Activated B cell treated with CpG ODN at 0.5 μM for 24 hours (primary cell): ENCODE data around the gene KLF11. TPM values are rescaled to one million over a fixed set of nuclear protein-coding genes. Genes with fewer than 3 reads are reported as not detected.

Experiments used
- ATAC-seq: fragments of 200-7000 bp; cut with Tn5 transposase; one replicate; pipeline ENCODE4 v1.10.0; 2021; ENCODE audit warnings: low read depth, mild to moderate bottlenecking, moderate library complexity
- CTCF ChIA-PET: fragments of 350-600 bp; sonication (Branson Sonifier 250); formaldehyde crosslinking; loops from one replicate; lab custom pipeline; 2021; ENCODE audit warnings: antibody characterized with exemption; lab: Charles Lee
- POLR2A ChIA-PET: fragments of 350-600 bp; sonication (Branson Sonifier 250); formaldehyde crosslinking; loops from one replicate; lab custom pipeline; 2021; ENCODE audit warnings: antibody characterized with exemption; lab: Charles Lee
- DNase-seq: peaks from one replicate; pipeline ENCODE4 v3.0.0; 2022
- H3K27ac Mint-ChIP-seq: one replicate; pipeline ENCODE4 v1.8.0; 2020; ENCODE audit warnings: mixed read lengths
- H3K27me3 Mint-ChIP-seq: one replicate; pipeline ENCODE4 v1.8.0; 2021; ENCODE audit warnings: mixed read lengths
- H3K36me3 Mint-ChIP-seq: one replicate; pipeline ENCODE4 v1.8.0; 2021; ENCODE audit warnings: low read depth, mixed read lengths
- H3K4me1 Mint-ChIP-seq: one replicate; pipeline ENCODE4 v1.8.0; 2021; ENCODE audit warnings: mixed read lengths
- H3K4me3 Mint-ChIP-seq: one replicate; pipeline ENCODE4 v1.8.0; 2020; ENCODE audit warnings: mild to moderate bottlenecking, mixed read lengths
- H3K9me3 Mint-ChIP-seq: one replicate; pipeline ENCODE4 v1.8.0; 2020; ENCODE audit warnings: mixed read lengths
- intact Hi-C: fragments of 100-400 bp; cut with micrococcal nuclease; formaldehyde crosslinking; loops from one replicate; pipeline ENCODE4 v1.15.1; 2024
- total RNA-seq: library from RNA; stranded (reverse); gene quantifications from 2 replicates; pipeline ENCODE4 v1.2.3, GENCODE V29; 2022
- TF ChIP-seq, protein P1 (sequence below): fragments of 200-600 bp; IDR thresholded peaks from one replicate; pipeline ENCODE4 v1.8.0; 2022; ENCODE audit warnings: antibody characterized with exemption, mild to moderate bottlenecking

KLF11 gene
- total RNA-seq, 1 donor from 2014 or later: 10.2 TPM

- Mint-ChIP-seq H3K9me3 (no peaks in the 10 kb centered on the region), H3K4me3 (no peak overlapping the region), H3K36me3 (no peaks in the 10 kb centered on the region), H3K27ac (no peak overlapping the region), H3K27me3 (peaks cover 58% of the 10 kb centered on the region), H3K4me1 (peaks cover 7% of the 10 kb centered on the region)
- ATAC-seq (no peak), DNase-seq (no peak)
- intact Hi-C loops: loop anchor here (10.0 kb wide), 1 partner anchor 170 kb away; no protein-coding TSS in a partner anchor
- TF ChIP-seq, protein P1, sequence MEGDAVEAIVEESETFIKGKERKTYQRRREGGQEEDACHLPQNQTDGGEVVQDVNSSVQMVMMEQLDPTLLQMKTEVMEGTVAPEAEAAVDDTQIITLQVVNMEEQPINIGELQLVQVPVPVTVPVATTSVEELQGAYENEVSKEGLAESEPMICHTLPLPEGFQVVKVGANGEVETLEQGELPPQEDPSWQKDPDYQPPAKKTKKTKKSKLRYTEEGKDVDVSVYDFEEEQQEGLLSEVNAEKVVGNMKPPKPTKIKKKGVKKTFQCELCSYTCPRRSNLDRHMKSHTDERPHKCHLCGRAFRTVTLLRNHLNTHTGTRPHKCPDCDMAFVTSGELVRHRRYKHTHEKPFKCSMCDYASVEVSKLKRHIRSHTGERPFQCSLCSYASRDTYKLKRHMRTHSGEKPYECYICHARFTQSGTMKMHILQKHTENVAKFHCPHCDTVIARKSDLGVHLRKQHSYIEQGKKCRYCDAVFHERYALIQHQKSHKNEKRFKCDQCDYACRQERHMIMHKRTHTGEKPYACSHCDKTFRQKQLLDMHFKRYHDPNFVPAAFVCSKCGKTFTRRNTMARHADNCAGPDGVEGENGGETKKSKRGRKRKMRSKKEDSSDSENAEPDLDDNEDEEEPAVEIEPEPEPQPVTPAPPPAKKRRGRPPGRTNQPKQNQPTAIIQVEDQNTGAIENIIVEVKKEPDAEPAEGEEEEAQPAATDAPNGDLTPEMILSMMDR: no peak
- ChIA-PET CTCF (interaction anchor here (5.7 to 6.6 kb wide), 3 partner anchors 21 to 360 kb away, joined by 43 to 104 read pairs (median 81); no protein-coding TSS in a partner anchor), POLR2A (interaction anchor here (1.0 to 1.1 kb wide), 2 partner anchors 22 to 370 kb away, joined by 3 to 7 read pairs; no protein-coding TSS in a partner anchor)
Measured at GRCh38 chr2:10075101-10075500, 31.8 kb downstream of the KLF11 start.

GRCh38 chr2:10075571-10076209 is 32.3 kb downstream of the KLF11 start:
- intact Hi-C loops: loop anchor here (10.0 kb wide), 1 partner anchor 169 kb away; no protein-coding TSS in a partner anchor
- DNase-seq (no peak), ATAC-seq (no peak)
- no peak overlapping the region for H3K4me3 Mint-ChIP-seq
- ChIA-PET POLR2A (interaction anchor here (1.0 to 1.1 kb wide), 2 partner anchors 22 to 370 kb away, joined by 3 to 7 read pairs; no protein-coding TSS in a partner anchor), CTCF (interaction anchor here (5.7 to 6.6 kb wide), 3 partner anchors 21 to 359 kb away, joined by 43 to 104 read pairs (median 81); no protein-coding TSS in a partner anchor)
- H3K27me3 Mint-ChIP-seq: peaks cover 58% of the 10 kb centered on the region
- TF ChIP-seq, protein P1: no peak
- no peak overlapping the region for H3K27ac Mint-ChIP-seq
- H3K4me1 Mint-ChIP-seq: peaks cover 7% of the 10 kb centered on the region
- H3K36me3 Mint-ChIP-seq: no peaks in the 10 kb centered on the region
- H3K9me3 Mint-ChIP-seq: no peaks in the 10 kb centered on the region

DNA sequence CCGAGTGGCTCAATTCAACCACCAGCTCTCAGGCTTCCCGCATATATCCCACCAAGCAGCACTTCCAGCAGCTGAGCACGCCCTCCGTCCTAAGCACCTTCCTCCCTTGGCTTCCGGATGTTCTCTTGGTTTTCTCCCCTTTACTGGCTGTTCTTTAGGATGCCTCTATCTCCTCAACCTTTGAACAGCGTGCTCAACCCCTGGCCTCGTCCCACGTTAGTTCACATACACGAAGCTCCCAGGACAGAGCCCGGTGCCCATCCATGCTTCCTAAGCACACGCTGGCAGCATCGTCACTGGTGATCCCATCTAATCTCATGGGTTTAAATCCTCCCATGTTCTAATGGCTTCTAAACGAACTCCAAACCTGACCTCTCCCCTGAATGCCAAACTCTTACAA is 33.2 kb downstream of the KLF11 start:
- Mint-ChIP-seq H3K4me3 (no peak overlapping the region), H3K27me3 (peaks cover 64% of the 10 kb centered on the region), H3K27ac (no peak overlapping the region), H3K36me3 (no peaks in the 10 kb centered on the region), H3K9me3 (no peaks in the 10 kb centered on the region), H3K4me1 (peaks cover 13% of the 10 kb centered on the region)
- TF ChIP-seq, protein P1: no peak
- ATAC-seq (no peak), DNase-seq (no peak)
- intact Hi-C loops: loop anchor here (10.0 kb wide), 1 partner anchor 168 kb away; no protein-coding TSS in a partner anchor
- POLR2A ChIA-PET: no interaction called here
- CTCF ChIA-PET: interaction anchor here (6.6 kb wide), 1 partner anchor 332 kb away, joined by 43 read pairs; no protein-coding TSS in a partner anchor

GRCh38 chr2:10076988-10077527 is 33.7 kb downstream of the KLF11 start:
- Mint-ChIP-seq H3K4me1 (peaks cover 13% of the 10 kb centered on the region), H3K36me3 (no peaks in the 10 kb centered on the region), H3K27me3 (peaks cover 66% of the 10 kb centered on the region), H3K27ac (no peak overlapping the region), H3K9me3 (no peaks in the 10 kb centered on the region), H3K4me3 (no peak overlapping the region)
- ChIA-PET POLR2A (no interaction called here), CTCF (interaction anchor here (6.6 kb wide), 1 partner anchor 332 kb away, joined by 43 read pairs; no protein-coding TSS in a partner anchor)
- ATAC-seq (no peak), DNase-seq (no peak)
- TF ChIP-seq, protein P1: no peak
- intact Hi-C loops: loop anchor here (10.0 kb wide), 1 partner anchor 168 kb away; no protein-coding TSS in a partner anchor

DNA sequence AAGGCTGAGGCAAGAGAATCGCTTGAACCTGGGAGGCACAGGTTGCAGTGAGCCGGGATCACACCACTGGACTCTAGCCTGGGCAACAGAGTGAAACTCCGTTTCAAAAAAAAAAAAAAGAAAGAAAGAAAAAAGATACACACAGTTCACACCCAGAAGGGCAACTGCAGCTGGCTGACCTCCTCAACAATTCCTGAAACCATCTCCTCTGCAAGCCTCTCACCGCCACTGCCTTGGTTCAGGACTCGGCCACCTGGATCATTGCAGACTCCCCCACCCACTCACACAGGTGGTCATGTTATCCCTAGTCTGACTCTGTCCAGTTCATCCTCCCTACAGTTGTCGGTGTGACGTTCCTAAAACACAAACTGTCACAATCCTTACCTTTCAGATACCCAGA is 34.7 kb downstream of the KLF11 start:
- Mint-ChIP-seq H3K4me3 (peak overlapping the region; percentile 11), H3K9me3 (no peaks in the 10 kb centered on the region), H3K27me3 (peaks cover 63% of the 10 kb centered on the region), H3K36me3 (no peaks in the 10 kb centered on the region), H3K27ac (no peak overlapping the region), H3K4me1 (peaks cover 10% of the 10 kb centered on the region)
- DNase-seq: no peak
- CTCF ChIA-PET: interaction anchor here (1.0 kb wide), 1 partner anchor 357 kb away, joined by 3 read pairs; no protein-coding TSS in a partner anchor
- TF ChIP-seq, protein P1: no peak
- ATAC-seq: no peak
- POLR2A ChIA-PET: no interaction called here
- intact Hi-C loops: loop anchor here (10.0 kb wide), 1 partner anchor 167 kb away; no protein-coding TSS in a partner anchor
